22Rv1 (cell line): Measurements from ENCODE around the gene NUDC.
"Not testable (repeated sequence)": the region's sequence is repeated elsewhere in the genome, so short reads cannot be mapped to it uniquely, and the experiment has no call there.

Experiments used
- H3K27ac ChIP-seq: fragments of 450-650 bp; 2 replicates; pipeline ENCODE4 v1.5.1; 2017
- ZFX ChIP-seq: fragments of 450-650 bp; IDR thresholded peaks from 2 replicates; pipeline ENCODE4 v1.6.1; 2017; ENCODE audit warnings: antibody characterized with exemption, borderline replicate concordance
- TF ChIP-seq, protein P1 (sequence below): fragments of 450-650 bp; IDR thresholded peaks from 2 replicates; pipeline ENCODE4 v1.5.1; 2017; ENCODE audit warnings: mild to moderate bottlenecking

Gene NUDC

DNA sequence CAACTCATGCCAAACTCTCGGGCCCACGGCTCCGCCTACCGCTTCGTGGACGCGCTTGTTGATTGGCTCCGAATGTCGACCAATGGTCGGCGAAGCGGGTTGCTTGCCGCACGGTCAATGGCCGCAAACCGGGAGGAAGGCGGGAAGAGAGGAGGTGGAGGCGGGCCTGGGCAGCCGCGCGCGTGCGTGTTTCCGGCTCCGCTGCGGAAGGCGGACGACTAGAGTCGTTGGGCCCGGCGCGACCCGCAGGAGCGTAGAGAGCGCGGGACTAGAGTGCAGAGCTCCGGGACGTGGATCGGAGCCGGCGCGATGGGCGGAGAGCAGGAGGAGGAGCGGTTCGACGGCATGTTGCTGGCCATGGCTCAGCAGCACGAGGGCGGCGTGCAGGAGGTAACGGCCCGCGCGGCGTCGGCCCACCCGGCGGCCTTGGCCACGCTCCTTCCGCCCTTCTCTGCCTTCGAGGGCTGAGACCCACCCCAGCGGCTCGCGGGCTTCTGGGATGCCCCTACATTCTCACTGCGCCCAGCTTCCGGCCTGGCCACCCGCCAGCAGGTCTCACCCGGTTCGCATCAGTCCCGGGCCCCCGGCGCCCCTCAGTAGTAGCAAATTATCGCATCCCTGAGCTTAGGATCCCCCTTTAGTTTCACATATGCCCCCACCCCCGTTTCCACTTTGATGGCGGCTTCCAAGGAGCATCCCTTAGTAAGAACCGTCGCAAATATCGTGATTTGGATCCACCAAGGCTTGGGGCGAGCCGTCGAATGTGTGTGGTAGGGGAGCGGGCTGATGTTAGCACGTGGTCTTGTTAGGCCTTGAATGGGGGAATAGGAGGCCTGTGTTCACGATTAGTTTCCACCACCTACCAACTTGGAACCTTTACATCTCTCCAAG is at the start of gene NUDC:
Gene NUDC, plus strand, starts transcription at position 204 of the 891 bp plus-strand sequence. Its CDS starts 106 bp downstream, at position 310.
- peak within 1 kb of the TSS; percentile 77 for H3K27ac ChIP-seq

DNA sequence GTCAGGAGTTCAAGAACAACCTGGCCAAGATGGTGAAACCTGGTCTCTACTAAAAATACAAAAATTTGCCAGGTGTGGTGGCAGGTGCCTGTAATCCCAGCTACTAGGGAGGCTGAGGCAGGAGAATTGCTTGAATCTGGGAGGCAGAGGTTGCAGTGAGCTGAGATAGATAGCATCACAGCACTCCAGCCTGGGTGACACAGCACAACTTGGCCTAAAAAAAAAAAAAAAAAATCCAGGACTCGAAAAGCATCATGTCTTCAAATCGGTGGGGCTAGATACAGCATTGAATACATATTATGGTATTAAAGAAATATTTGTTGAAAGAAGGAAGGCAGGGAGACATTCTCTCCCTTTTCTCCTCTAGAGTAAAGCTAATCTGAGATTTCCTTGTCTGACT is 48.4 kb upstream of the NUDC start:
- not testable (repeated sequence) for H3K27ac ChIP-seq

More for the DNA sequence above, at the start of gene NUDC:
- TF ChIP-seq, protein P1, sequence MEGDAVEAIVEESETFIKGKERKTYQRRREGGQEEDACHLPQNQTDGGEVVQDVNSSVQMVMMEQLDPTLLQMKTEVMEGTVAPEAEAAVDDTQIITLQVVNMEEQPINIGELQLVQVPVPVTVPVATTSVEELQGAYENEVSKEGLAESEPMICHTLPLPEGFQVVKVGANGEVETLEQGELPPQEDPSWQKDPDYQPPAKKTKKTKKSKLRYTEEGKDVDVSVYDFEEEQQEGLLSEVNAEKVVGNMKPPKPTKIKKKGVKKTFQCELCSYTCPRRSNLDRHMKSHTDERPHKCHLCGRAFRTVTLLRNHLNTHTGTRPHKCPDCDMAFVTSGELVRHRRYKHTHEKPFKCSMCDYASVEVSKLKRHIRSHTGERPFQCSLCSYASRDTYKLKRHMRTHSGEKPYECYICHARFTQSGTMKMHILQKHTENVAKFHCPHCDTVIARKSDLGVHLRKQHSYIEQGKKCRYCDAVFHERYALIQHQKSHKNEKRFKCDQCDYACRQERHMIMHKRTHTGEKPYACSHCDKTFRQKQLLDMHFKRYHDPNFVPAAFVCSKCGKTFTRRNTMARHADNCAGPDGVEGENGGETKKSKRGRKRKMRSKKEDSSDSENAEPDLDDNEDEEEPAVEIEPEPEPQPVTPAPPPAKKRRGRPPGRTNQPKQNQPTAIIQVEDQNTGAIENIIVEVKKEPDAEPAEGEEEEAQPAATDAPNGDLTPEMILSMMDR: no peak
- TF ChIP-seq ZFX: no peak

DNA sequence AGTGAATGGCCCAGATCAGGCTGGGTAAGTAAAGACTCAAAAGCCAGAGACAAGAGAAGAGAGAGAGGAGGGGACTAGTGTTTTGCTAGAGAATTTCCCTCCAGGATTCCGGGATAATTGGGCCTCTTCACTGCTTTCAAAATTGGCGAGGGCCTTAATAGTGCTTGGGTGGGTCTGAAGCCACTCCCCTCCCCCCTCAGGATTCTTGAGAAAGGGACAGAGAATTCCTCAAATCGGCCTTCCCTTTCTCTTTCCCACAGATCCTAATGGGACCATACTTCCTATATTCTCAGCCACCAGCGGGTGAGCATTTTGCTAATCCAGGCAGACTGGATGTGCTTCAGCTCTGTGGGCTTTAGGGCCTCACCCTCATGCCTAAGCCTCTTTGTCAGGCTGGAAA is 46.6 kb upstream of the NUDC start:
- no peak overlapping the region for H3K27ac ChIP-seq
- no peak for TF ChIP-seq ZFX
- TF ChIP-seq, protein P1: no peak

DNA sequence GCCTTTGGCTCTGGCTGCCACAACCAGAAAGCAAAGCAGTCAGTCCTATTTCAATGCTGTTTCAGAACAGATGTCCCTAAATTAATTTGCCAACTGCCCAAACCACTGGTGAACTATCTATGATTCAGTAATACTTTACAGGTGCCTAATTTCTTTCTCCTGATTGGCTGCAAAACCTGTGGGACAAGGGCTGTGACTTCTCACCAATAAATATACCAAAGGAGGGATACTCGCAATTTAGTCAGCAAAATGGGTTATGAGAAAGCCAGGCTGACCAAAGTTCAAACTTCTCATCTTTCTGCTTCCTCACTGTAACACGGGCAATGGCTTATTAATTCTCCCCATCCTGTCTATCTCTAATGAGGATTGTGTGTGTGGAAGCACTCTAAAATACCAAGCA is 44.2 kb upstream of the NUDC start:
- H3K27ac ChIP-seq: peak overlapping the region; percentile 23
- TF ChIP-seq, protein P1: no peak
- no peak for TF ChIP-seq ZFX

DNA sequence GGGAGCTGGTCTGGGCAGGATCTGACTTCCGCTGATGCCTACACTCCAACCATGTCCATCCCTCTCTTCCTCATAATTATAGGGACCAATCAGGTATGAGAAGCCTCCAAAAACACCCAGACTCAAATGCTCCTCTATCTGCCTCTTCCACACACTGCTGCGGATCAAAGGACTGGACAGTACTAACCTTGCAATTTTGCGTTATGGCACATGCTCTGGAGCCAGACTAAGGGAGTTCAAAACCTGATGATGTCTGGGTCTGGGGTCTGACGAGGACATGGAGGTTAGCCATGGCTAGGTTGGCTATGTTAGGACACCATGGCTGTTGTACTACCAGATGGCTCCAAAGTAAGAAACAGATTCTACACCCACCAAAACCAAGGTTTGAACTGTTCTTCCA is 41.8 kb upstream of the NUDC start:
- H3K27ac ChIP-seq: no peak overlapping the region
- TF ChIP-seq, protein P1: no peak
- TF ChIP-seq ZFX: no peak

DNA sequence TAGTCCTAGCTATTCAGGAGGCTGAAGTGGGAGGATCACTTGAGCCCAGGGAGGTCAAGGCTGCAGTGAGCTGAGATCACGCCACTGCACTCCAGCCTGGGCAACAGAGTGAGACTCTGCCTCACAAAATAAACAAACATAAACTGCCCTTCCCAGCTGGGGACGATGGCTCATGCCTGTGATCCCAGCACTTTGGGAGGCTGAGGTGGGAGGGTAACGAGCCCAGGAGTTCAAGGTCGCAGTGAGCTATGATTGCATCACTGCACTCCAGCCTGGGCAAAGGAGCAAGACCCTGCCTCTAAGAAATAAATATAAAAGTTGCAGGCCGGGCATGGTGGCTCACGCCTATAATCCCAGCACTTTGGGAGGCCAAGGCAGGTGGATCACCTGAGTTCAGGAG is 39.9 kb upstream of the NUDC start:
- H3K27ac ChIP-seq: not testable (repeated sequence)

DNA sequence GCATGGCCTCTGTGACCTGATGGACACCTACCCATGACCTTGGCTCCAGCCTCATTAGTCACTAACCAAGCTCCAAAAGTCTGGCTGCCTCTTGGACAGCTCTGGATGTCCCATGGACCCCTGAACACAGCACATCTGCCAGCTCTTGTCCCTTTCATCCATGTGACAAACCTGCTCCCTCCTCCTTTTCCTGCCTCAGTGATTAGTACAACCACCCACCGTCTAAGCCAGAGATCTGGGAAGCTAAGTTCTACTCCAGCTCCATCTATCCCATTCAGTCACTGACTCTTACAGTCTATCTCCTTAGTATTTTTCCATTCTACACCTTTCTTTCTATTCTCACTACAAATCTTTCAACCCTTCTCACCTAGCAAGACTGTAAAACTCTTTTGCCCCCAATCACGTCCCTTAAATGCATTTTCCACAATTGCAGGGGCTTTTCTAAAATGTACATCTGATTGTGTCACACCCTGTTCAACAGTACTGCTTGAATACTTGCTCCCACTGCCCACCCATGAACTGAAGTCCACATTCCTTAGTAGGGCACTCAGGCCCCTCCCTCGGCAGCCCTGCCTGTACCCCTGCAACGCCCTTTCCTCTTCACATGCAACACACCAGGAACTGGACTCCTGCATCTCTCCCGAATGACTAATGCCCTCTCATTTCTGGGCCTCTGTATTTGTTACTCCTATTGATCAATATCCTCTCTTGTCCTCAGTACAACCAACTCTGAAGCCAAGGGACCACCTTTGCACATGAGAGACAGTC is 38.7 kb upstream of the NUDC start:
- H3K27ac ChIP-seq: no peak overlapping the region
- TF ChIP-seq, protein P1: no peak
- TF ChIP-seq ZFX: no peak

DNA sequence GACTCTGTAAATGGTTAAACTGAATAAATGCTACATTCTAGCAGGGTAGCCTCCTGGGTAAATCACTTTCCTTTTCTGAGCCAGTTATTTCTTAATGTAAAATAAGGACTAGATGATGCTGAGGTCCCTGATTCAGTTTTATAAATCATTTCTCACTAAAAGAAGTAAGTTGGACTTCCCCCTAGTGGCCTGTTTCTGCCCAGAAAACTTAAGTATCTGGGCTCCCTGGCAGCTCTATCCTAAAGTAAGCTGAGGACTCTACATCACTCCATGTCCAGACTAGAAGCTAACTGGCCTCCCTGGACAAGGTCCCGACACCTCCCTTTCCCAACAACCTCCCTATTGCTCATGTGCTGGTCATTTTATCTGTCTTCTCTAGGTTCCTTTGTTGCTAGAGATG is 34.4 kb upstream of the NUDC start:
- H3K27ac ChIP-seq: no peak overlapping the region
- TF ChIP-seq, protein P1: peak; percentile 37
- TF ChIP-seq ZFX: no peak
